Measurements from ENCODE around the gene CDH5.

The CDH5 gene

DNA sequence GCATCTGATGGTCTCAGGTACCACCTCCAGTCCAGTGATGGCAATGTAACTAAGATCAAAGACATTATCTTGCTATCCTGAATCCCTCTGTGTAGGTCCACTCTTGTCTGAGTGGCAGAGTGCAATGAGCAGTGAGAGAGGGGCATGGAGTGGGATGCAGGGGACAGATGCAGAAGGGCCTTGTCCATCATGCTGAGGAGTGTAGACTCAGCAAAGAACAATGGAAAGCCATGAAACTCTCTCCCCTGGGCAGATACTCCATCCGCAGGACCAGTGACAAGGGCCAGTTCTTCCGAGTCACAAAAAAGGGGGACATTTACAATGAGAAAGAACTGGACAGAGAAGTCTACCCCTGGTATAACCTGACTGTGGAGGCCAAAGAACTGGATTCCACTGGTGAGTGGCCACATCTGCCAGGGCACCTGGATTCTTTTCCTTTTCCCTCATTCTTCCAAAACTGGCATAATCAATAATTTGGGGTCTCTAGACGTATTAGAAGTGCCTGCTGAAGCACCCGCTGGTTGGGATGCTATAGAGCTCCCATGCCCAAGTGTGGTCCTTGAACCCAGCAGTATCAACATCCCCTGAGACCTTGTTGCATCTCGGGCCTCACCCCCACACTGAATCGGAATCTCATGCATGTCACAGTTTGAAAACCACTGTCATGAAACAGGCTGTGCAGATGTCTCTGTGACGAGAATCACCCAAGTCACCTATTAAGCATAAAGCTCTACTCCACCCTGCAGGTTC lies 29.5 kb downstream of the CDH5 start:
- no peak for DNase-seq

DNA sequence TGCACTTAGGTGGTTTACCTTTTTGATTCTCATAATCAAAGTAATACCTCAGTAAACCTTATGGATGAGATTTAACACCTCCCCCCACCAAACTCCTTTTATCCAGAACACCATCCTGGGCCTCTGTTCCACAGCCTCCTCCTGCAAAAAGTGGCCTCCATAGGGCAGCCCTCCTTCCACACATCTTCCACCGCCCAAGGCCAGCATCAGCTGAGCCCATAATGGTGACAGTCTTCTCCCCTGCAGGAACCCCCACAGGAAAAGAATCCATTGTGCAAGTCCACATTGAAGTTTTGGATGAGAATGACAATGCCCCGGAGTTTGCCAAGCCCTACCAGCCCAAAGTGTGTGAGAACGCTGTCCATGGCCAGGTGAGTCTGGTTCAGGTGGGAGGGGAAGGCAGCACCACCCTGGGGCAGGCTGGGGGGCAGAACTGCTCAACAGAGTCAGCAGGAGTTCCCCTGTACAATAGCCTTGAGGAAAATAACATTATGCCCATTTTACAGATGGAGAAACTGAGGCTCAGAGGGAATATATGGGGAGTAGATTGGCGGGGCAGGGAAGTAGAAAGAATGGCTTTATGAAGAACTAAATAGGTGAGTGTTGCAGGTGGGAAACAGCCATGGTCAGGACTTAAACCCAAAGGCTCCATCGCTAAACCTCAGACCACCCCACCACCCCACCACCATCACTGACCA lies 31.4 kb downstream of the CDH5 start:
- no peak for DNase-seq

DNA sequence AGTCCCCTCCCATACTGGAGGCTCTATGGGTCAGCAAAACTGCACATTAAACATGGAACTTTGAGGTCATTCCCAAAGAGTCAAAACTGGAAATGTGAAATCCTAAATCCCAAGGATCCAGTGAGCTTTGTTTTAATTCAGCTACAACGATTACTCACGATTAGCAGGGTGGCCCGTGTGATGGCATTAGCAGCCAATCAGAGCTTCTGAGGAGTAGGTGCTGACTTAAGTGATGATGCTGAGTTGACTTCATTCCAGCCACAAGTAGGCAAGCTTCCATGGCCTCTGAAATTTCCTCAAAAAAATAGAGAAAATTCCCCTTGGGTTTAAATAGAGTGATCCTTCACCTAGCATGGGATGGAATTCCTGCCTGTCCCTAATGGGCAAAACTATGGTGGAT lies 32.5 kb downstream of the CDH5 start:
- DNase-seq = no peak

- DNase-seq = no peak
Observed at GRCh38 chr16:66399930-66400329, 33.4 kb downstream of the CDH5 start.

GRCh38 chr16:66400503-66401380 lies 34.3 kb downstream of the CDH5 start:
- no peak for DNase-seq

GRCh38 chr16:66401610-66402009 lies 35.1 kb downstream of the CDH5 start:
- DNase-seq = no peak

GRCh38 chr16:66402166-66402565 lies 35.7 kb downstream of the CDH5 start:
- DNase-seq = no peak

- no peak for DNase-seq
Observed at GRCh38 chr16:66402591-66403230, 36.2 kb downstream of the CDH5 start.

DNA sequence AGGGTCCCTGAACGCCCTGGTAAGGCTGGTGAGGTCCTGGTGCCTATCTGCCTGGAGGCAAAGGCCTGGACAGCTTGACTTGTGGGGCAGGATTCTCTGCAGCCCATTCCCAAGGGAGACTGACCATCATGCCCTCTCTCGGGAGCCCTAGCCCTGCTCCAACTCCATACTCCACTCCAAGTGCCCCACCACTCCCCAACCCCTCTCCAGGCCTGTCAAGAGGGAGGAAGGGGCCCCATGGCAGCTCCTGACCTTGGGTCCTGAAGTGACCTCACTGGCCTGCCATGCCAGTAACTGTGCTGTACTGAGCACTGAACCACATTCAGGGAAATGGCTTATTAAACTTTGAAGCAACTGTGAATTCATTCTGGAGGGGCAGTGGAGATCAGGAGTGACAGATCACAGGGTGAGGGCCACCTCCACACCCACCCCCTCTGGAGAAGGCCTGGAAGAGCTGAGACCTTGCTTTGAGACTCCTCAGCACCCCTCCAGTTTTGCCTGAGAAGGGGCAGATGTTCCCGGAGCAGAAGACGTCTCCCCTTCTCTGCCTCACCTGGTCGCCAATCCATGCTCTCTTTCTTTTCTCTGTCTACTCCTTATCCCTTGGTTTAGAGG lies 37.1 kb downstream of the CDH5 start:
- DNase-seq = no peak

DNA sequence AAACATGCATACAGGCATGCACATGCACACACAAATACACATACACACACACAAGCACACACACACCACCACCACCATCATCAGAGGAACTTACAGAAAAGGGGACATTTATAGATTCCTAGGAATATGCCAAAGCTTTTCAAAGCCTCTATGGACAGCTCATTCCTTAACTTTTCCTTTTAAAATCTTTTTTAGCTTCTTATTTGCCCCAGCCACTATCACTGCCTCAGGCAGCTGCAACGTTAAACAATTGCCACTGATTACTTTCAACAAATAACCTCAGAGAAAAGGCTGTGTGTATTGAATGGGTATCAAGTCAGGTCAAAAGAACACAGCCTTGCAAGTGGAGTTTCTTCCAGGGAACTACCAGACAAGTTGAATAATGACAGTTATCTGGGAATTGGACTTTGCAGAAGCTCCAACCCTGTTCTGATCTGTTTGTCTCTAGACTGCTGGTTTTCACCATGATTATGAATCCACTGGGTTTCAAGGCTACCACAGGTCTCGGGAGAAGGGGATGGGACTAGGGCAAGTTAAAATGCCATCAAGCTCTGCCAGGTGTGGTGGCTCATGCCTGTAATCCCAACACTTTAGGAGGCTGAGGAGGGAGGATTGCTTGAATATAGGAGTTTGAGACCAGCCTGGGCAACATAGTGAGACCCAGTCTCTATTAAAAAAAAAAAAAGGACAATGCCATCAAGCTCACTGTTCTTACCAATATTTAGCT lies 38.7 kb downstream of the CDH5 start:
- no peak for DNase-seq

GRCh38 chr16:66406534-66407221 lies 40.2 kb downstream of the CDH5 start:
- DNase-seq = peak; percentile 11

DNA sequence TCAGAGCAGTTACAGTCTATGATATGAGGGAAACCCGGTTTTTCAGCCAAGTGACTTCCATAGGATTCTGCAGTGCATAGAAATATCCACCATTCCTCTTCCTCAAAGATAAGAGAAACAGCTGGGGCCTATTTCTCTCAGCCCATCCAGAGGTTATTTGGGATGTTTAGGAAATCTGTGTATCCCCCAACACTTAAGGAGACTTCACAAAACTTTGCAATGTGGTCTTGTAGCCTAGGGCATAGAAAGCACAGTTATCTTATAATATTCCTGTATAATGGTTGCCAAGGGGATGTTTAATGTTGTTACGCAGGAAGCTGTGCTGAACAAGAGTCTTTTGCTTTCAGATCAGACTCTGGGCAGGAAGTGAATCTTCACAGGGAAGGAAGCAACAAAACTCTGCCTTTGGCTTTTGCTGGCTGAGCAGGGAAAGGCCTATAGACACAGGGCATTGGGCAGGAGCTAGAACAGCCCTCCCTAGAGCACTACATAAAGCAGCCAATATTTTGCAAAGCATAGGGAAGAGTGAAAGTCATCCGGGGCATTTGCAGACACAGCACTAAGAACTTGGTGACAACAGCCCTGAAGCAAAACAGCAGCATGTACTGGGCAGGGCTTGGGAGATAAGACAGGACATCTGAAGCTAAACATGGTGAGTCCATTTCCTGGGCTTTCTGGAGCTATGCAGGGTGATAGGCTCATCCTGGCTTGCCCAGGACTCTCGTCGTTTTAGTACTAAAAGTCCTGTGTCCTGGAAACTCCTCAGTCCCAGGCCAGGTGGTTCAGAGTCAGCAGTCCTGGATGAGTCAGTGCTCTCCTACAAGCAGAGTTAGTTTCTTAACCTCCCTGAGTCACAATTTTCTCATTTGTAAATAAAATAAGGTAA lies 41.9 kb downstream of the CDH5 start:
- no peak for DNase-seq

- no peak for DNase-seq
Observed at GRCh38 chr16:66409156-66409555, 42.7 kb downstream of the CDH5 start.

GRCh38 chr16:66412182-66412581 lies 45.7 kb downstream of the CDH5 start:
- no peak for DNase-seq

DNA sequence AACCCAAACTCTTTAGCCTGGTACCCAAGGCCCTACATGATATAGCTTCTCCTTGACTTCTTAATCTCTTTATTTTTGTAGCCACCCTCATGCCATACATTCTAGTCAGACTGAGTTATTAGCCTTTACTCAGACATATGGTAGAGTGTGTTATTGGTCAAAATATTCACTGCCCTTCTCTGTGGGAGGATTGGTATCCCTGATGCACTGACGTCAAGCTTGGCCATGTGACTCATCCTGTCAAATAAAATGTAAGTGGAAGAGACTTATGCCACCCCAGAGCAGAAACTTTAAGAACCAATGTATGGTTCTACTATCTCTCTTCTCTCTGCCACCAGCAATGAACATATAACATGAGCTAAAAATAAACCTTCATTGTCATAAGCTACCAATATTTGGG lies 48.4 kb downstream of the CDH5 start:
- DNase-seq = no peak

- DNase-seq = no peak
Observed at GRCh38 chr16:66416136-66416535, 49.6 kb downstream of the CDH5 start.

- DNase-seq = no peak
Observed at GRCh38 chr16:66416939-66417700, 50.6 kb downstream of the CDH5 start.

DNA sequence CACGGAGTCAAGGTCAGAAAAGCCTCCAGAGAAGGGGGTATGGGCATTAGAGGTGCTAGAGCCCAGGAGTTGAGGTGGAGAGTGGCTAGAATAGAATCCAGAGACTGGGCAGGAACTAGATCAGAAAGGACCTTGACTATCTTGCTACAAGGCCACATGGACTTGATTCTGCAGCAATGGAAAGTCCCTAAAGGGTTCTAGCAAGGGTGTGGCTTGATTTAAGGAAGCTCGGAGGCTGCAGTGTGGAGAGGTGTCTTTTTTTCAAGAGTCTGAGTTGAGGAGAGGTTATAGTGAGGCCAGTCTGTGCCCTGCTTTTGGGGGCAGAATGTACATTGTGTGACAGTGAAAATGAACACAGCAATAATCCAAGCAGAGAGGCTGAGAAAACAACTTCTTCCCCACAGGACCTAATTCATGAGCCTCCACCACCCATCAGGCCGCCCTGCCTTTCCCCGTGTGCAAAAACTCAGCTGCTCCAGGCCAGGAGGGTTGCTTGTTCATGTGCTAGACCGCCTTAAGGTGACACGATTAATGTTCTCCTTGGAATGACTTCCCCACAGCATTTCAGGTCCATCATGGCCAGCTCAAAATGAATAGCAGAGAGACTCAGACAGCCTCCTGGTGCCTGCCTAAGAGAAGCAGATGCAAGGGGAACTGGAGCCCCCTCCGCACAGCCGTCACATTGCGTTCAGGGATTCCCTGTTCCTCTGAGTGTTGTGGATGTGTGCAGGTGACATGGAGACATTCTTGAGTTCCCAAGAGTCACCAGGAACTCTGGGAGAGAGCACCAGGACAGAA lies 51.9 kb downstream of the CDH5 start:
- no peak for DNase-seq

- no peak for DNase-seq
Observed at GRCh38 chr16:66419527-66419926, 53.0 kb downstream of the CDH5 start.
